H1 (cell line): Measurements from ENCODE around the gene EDC3. TPM values are rescaled to one million over a fixed set of nuclear protein-coding genes. Genes with fewer than 3 reads are reported as not detected.
A peak's percentile ranks its signal among the peaks of the same experiment; 100 is the strongest.

Source experiments
- CTCF ChIA-PET: fragments of 300-600 bp; sonication (Branson Sonifier 250); formaldehyde crosslinking; loops from one replicate; lab custom pipeline; 2021; ENCODE audit not compliant: partially characterized antibody; lab: Charles Lee
- POLR2A ChIA-PET: fragments of 300-600 bp; sonication (Branson Sonifier 250); formaldehyde crosslinking; loops from one replicate; lab custom pipeline; 2021; ENCODE audit warnings: inconsistent platforms; ENCODE audit not compliant: partially characterized antibody; lab: Charles Lee
- DNase-seq, 2 experiments: peaks; one replicate each; pipeline versions ENCODE4 v3.0.0 to v3.0.0-alpha.2; 2010 to 2022; ENCODE audit warnings: low spot score in 2 of 2, low read depth in 1 of 2, mixed read lengths in 1 of 2
- FAIRE-seq: peaks from 2 replicates; lab custom pipeline; 2011; peaks lifted over from hg19 to GRCh38; lab: Jason Lieb, UNC
- H2AFZ ChIP-seq: 2 replicates; pipeline ENCODE4 v1.8.1; 2012; ENCODE audit warnings: low read length, inconsistent platforms
- H2AK5ac ChIP-seq: 2 replicates; pipeline ENCODE4 v1.6.1; 2013; ENCODE audit warnings: low read depth, low read length
- H2BK120ac ChIP-seq: replicated peaks from 2 replicates; pipeline ENCODE3; 2013; ENCODE audit warnings: low read depth, low read length, inconsistent platforms
- H2BK12ac ChIP-seq: 2 replicates; pipeline ENCODE4 v1.6.1; 2013; ENCODE audit warnings: low read depth, low read length
- H2BK15ac ChIP-seq: 2 replicates; pipeline ENCODE4 v1.6.1; 2013; ENCODE audit warnings: low read length
- H2BK20ac ChIP-seq: 2 replicates; pipeline ENCODE4 v1.6.1; 2013; ENCODE audit warnings: low read length
- H2BK5ac ChIP-seq: 2 replicates; pipeline ENCODE4 v1.6.1; 2013; ENCODE audit warnings: low read depth, low read length
- H3K14ac ChIP-seq: 2 replicates; pipeline ENCODE4 v1.6.1; 2013; ENCODE audit warnings: inconsistent platforms; ENCODE audit not compliant: insufficient read length
- H3K18ac ChIP-seq: 2 replicates; pipeline ENCODE4 v1.6.1; 2013; ENCODE audit warnings: low read length; ENCODE audit errors: extremely low read depth
- H3K23ac ChIP-seq: 2 replicates; pipeline ENCODE4 v1.6.1; 2013; ENCODE audit warnings: inconsistent platforms; ENCODE audit not compliant: insufficient read length
- H3K23me2 ChIP-seq: 2 replicates; pipeline ENCODE4 v1.6.1; 2013; ENCODE audit warnings: low read depth, low read length
- H3K27ac ChIP-seq: 2 replicates; pipeline ENCODE4 v1.6.1; 2011; ENCODE audit warnings: low read depth, low read length, inconsistent platforms
- H3K27me3 ChIP-seq, 4 experiments: replicated peaks in 1 of 4; 1 replicate in 1 of 4; 2 replicates in 3 of 4; pipeline versions ENCODE4 v1.6.1 to v1.8.1; 2011 to 2013; ENCODE audit warnings: low read length in 3 of 4, mild to moderate bottlenecking in 3 of 4, inconsistent platforms in 2 of 4, mixed read lengths in 2 of 4, moderate library complexity in 1 of 4; ENCODE audit not compliant: control insufficient read depth in 3 of 4, insufficient read depth in 3 of 4; ENCODE audit errors: extremely low read depth in 1 of 4
- H3K36me3 ChIP-seq, 4 experiments: 2 replicates each; pipeline versions ENCODE4 v1.6.1 to v1.8.1; 2011 to 2013; ENCODE audit warnings: mild to moderate bottlenecking in 4 of 4, low read length in 3 of 4, moderate library complexity in 2 of 4, control low read depth in 1 of 4, inconsistent platforms in 1 of 4; ENCODE audit not compliant: insufficient read depth in 4 of 4, control insufficient read depth in 2 of 4
- H3K4ac ChIP-seq: replicated peaks from 2 replicates; pipeline ENCODE3; 2013; ENCODE audit warnings: low read length, low read depth, mixed read lengths, inconsistent platforms; ENCODE audit not compliant: insufficient read length
- H3K4me1 ChIP-seq, 4 experiments: replicated peaks in 1 of 4; 1 replicate in 1 of 4; 2 replicates in 3 of 4; pipeline versions ENCODE4 v1.6.1 to v1.8.1; 2011 to 2013; ENCODE audit warnings: low read length in 3 of 4, inconsistent platforms in 2 of 4, mixed read lengths in 1 of 4; ENCODE audit not compliant: insufficient read depth in 4 of 4, control insufficient read depth in 3 of 4
- H3K4me2 ChIP-seq, 2 experiments: 2 replicates each; pipeline versions ENCODE4 v1.6.1 to v1.8.1; 2011 to 2013; ENCODE audit warnings: low read depth in 2 of 2, low read length in 2 of 2, control low read depth in 1 of 2, inconsistent platforms in 1 of 2, mild to moderate bottlenecking in 1 of 2; ENCODE audit not compliant: insufficient read depth in 1 of 2
- H3K4me3 ChIP-seq, 4 experiments: fragments of 200-600, 300-600 bp in 1 of 4; sonication (generic), shearing (Covaris generic), sonication (Bioruptor Twin) in 1 of 4; 2 replicates each; pipeline versions ENCODE4 v1.5.1 to v1.8.1; 2011 to 2016; ENCODE audit warnings: low read length in 4 of 4, low read depth in 3 of 4, control low read depth in 2 of 4, inconsistent platforms in 2 of 4, mild to moderate bottlenecking in 2 of 4, mixed read lengths in 1 of 4, moderate library complexity in 1 of 4; ENCODE audit not compliant: insufficient read depth in 2 of 4; ENCODE audit errors: extremely low read depth in 1 of 4
- H3K56ac ChIP-seq: replicated peaks from 2 replicates; pipeline ENCODE3; 2013; ENCODE audit warnings: low read depth, mild to moderate bottlenecking, mixed read lengths, low read length, inconsistent platforms; ENCODE audit not compliant: insufficient read length
- H3K79me1 ChIP-seq: 2 replicates; pipeline ENCODE4 v1.6.1; 2013; ENCODE audit warnings: low read depth, low read length, control low read depth
- H3K79me2 ChIP-seq, 2 experiments: 2 replicates each; pipeline versions ENCODE4 v1.6.1 to v1.8.1; 2012 to 2013; ENCODE audit warnings: low read length in 2 of 2, mild to moderate bottlenecking in 2 of 2, inconsistent platforms in 1 of 2; ENCODE audit not compliant: insufficient read depth in 2 of 2, control insufficient read depth in 1 of 2
- H3K9ac ChIP-seq, 4 experiments: replicated peaks in 1 of 4; 1 replicate in 1 of 4; 2 replicates in 3 of 4; pipeline versions ENCODE4 v1.6.1 to v1.8.1; 2011 to 2013; ENCODE audit warnings: low read depth in 3 of 4, low read length in 3 of 4, control low read depth in 2 of 4, mild to moderate bottlenecking in 2 of 4, moderate library complexity in 2 of 4, inconsistent platforms in 1 of 4; ENCODE audit errors: extremely low read depth in 1 of 4
- H3K9me3 ChIP-seq, 2 experiments: 2 replicates each; pipeline versions ENCODE4 v1.6.1 to v1.8.1; 2012 to 2013; ENCODE audit warnings: mild to moderate bottlenecking in 2 of 2, moderate library complexity in 2 of 2, control low read depth in 1 of 2, inconsistent platforms in 1 of 2, low read depth in 1 of 2, low read length in 1 of 2, mixed read lengths in 1 of 2; ENCODE audit not compliant: insufficient read depth in 2 of 2
- H4K20me1 ChIP-seq, 2 experiments: replicated peaks in 1 of 2; 2 replicates each; pipeline versions ENCODE3 to v1.8.1; 2011 to 2013; ENCODE audit warnings: inconsistent platforms in 2 of 2, low read length in 2 of 2, mild to moderate bottlenecking in 1 of 2; ENCODE audit not compliant: insufficient read depth in 2 of 2, control insufficient read depth in 1 of 2
- H4K5ac ChIP-seq: 2 replicates; pipeline ENCODE4 v1.6.1; 2013; ENCODE audit warnings: low read length, low read depth, mixed read lengths, inconsistent platforms; ENCODE audit not compliant: insufficient read length
- H4K8ac ChIP-seq: 2 replicates; pipeline ENCODE4 v1.8.0; 2013; ENCODE audit warnings: mild to moderate bottlenecking, moderate library complexity, low read length, inconsistent platforms; ENCODE audit not compliant: insufficient read depth; ENCODE audit errors: extremely low read depth
- H4K91ac ChIP-seq: replicated peaks from 2 replicates; pipeline ENCODE3; 2013; ENCODE audit warnings: low read length, mixed read lengths, inconsistent platforms; ENCODE audit not compliant: insufficient read length
- E2F6 ChIP-seq: IDR thresholded peaks from 2 replicates; pipeline ENCODE4 v1.6.1; 2012; ENCODE audit warnings: inconsistent platforms
- GABPA ChIP-seq: IDR thresholded peaks from 2 replicates; pipeline ENCODE4 v1.6.1; 2011; ENCODE audit warnings: mild to moderate bottlenecking, low read length, moderate library complexity, borderline replicate concordance; ENCODE audit not compliant: insufficient read depth
- HDAC6 ChIP-seq: IDR thresholded peaks from one replicate; pipeline ENCODE4 v1.7.1; 2012; ENCODE audit warnings: low read depth, mild to moderate bottlenecking, inconsistent platforms, low read length, moderate library complexity
- JUND ChIP-seq: IDR thresholded peaks from 2 replicates; pipeline ENCODE4 v1.6.1; 2011; ENCODE audit warnings: mild to moderate bottlenecking, improper control_type of control experiment, low read length
- RFX5 ChIP-seq: IDR thresholded peaks from 2 replicates; pipeline ENCODE4 v1.6.1; 2011; ENCODE audit warnings: low read depth, low read length, improper control_type of control experiment, borderline replicate concordance
- SAP30 ChIP-seq: fragments of 300-600 bp; sonication (generic); IDR thresholded peaks from 2 replicates; pipeline ENCODE4 v1.7.1; 2012; ENCODE audit warnings: low read length, moderate library complexity, mild to moderate bottlenecking, inconsistent platforms; ENCODE audit not compliant: insufficient read depth, insufficient replicate concordance
- SP2 ChIP-seq: IDR thresholded peaks from 2 replicates; pipeline ENCODE4 v1.6.1; 2012; ENCODE audit warnings: mild to moderate bottlenecking, low read length, inconsistent platforms
- WGBS, 2 experiments: shearing (Covaris generic) in 1 of 2; methylation state at CpG; one replicate each; pipeline versions ENCODE4 v1.1.6 to v1.1.7; 2013 to 2015; ENCODE audit warnings: low lambda C conversion rate in 2 of 2, mixed read lengths in 2 of 2, inconsistent platforms in 1 of 2, low coverage in 1 of 2, missing lambda C conversion rate in 1 of 2; ENCODE audit not compliant: insufficient replicate concordance in 2 of 2, insufficient coverage in 1 of 2, insufficient read length in 1 of 2; ENCODE audit errors: extremely low coverage in 1 of 2, missing lambda C conversion rate in 1 of 2; 5-methylcytosine and 5-hydroxymethylcytosine counted together
- long read RNA-seq, 2 experiments: library from RNA in 1 of 2; library from capped mRNA in 1 of 2; stranded (forward); transcript quantifications; one replicate each; pipeline ENCODE4 v2.0.0, GENCODE V29; 2021; ENCODE audit warnings: inconsistent platforms in 1 of 2
- polyA minus RNA-seq, 3 experiments: library from RNA; depleted of rRNA, polyadenylated mRNA; stranded (reverse); fragments of >200 nt; gene quantifications; 1 replicate in 2 of 3; 2 replicates in 1 of 3; pipeline ENCODE4 v1.2.3, GENCODE V29; 2011
- polyA plus RNA-seq, 7 experiments: library from polyadenylated mRNA; depleted of rRNA in 3 of 7; stranded (reverse) in 5 of 7; unstranded in 2 of 7; fragments of >200 nt in 5 of 7; fragments of 200-250 nt in 2 of 7; gene quantifications; 1 replicate in 5 of 7; 2 replicates in 1 of 7; 4 replicates in 1 of 7; pipeline versions ENCODE4 v1.2.1 to v1.2.3, GENCODE V29; 2011 to 2013; ENCODE audit warnings: missing spikeins in 2 of 7, mixed read lengths in 2 of 7
- total RNA-seq: library from RNA; stranded (reverse); fragmentation: NEBNext Ultra II Directional; extraction: Animal tissue kit (Norgen Biotek cat#: 25700); gene quantifications from 2 replicates; pipeline ENCODE4 v1.2.1, GENCODE V29; 2021

Gene EDC3
- total RNA-seq = 49.1 and 50.8 TPM in 2 replicates
- polyA plus RNA-seq (2011; rRNA removed) = 45.0 and 48.2 TPM in 2 replicates
- 38.7 TPM for polyA plus RNA-seq (2011; cell fraction: cytosol; rRNA removed)
- 54.5 TPM for polyA plus RNA-seq (2011; cell fraction: nucleus; rRNA removed)
- 34.0 to 39.2 TPM (median 36.6 TPM) in 4 replicates for polyA plus RNA-seq (2012, experiment 1 of 2)
- 32.2 TPM for polyA plus RNA-seq (2012, experiment 2 of 2)
- polyA plus RNA-seq (2013, experiment 1 of 2) = 25.6 TPM
- 27.2 TPM for polyA plus RNA-seq (2013, experiment 2 of 2)
- 108 and 138 TPM in 2 replicates for polyA minus RNA-seq (2011; rRNA and poly(A)+ RNA removed)
- polyA minus RNA-seq (2011; cell fraction: cytosol; rRNA and poly(A)+ RNA removed) = 39.6 TPM
- 57.2 TPM for polyA minus RNA-seq (2011; cell fraction: nucleus; rRNA and poly(A)+ RNA removed)
- long read RNA-seq, experiment 1, partial matches to known transcripts = 6 of 32 reads
- long read RNA-seq, experiment 1, other reads (novel, unspliced or antisense) = 16 of 32 reads
- long read RNA-seq, experiment 2, transcript EDC3-201 (7 exons, 3,763 nt) = major isoform, 13 of 30 reads
- long read RNA-seq, experiment 2, partial matches to known transcripts = 7 of 30 reads
- long read RNA-seq, experiment 2, other reads (novel, unspliced or antisense) = 5 of 30 reads

- Histone ChIP-seq H3K14ac (no peak within 1 kb of the TSS), H2BK15ac (no peak within 1 kb of the TSS), H2BK120ac (no peak within 1 kb of the TSS), H2BK20ac (no peak within 1 kb of the TSS), H4K91ac (peak within 1 kb of the TSS; percentile 49), H3K9ac (peak within 1 kb of the TSS; percentile 86 to 96 (median 90)), H3K4me2 (peak within 1 kb of the TSS; percentile 59 to 95), H2BK12ac (0 out of 2 replicates have a peak within 1 kb of the TSS, but pooled peaks have one; percentile 39), H4K5ac (peak within 1 kb of the TSS; percentile 73), H3K56ac (peak within 1 kb of the TSS; percentile 59), H2AK5ac (peak within 1 kb of the TSS; percentile 83; the same call in 1 of the 2 replicates), H3K9me3 (no peaks in the 10 kb centered on the region), H3K18ac (0 out of 2 replicates have a peak within 1 kb of the TSS, but pooled peaks have one; percentile 65), H3K4me1 (peaks cover 0 to 5% (median 3%) of the 10 kb centered on the region in 4 experiments; a peak in 4 of 7 replicates), H3K23me2 (peaks cover 5% of the 10 kb centered on the region), H3K23ac (no peak within 1 kb of the TSS), H3K27me3 (no peaks in the 10 kb centered on the region; a peak in 3 of 7 replicates), H4K8ac (peak within 1 kb of the TSS; percentile 99), H3K4me3 (peak within 1 kb of the TSS; percentile 82 to 97 (median 92)), H2AFZ (peak within 1 kb of the TSS; percentile 93), H3K27ac (peak within 1 kb of the TSS; percentile 76), H3K4ac (peak within 1 kb of the TSS; percentile 34), H2BK5ac (peak within 1 kb of the TSS; percentile 73), H3K36me3 (no peaks in the 10 kb centered on the region), H3K79me2 (peaks cover 21 to 46% of the 10 kb centered on the region in 2 experiments), H4K20me1 (peaks cover 0 to 4% of the 10 kb centered on the region in 2 experiments), H3K79me1 (peaks cover 2% of the 10 kb centered on the region; the same call in 1 of the 2 replicates)
- FAIRE-seq (no peak), DNase-seq (peak; percentile 33 to 95)
- 2% methylated on average over 45 of the region's 46 CpGs; no CpG with 5 or more reads in 1 of the 2 experiments for WGBS, 2 experiments
- CTCF ChIA-PET = interaction anchor here (0.7 to 2.1 kb wide), 8 partner anchors 10 to 83 kb away, joined by 3 to 9 read pairs (median 4); partner anchors contain the start of gene CYP1A1
- POLR2A ChIA-PET = interaction anchor here (0.6 to 3.1 kb wide), 12 partner anchors 12 to 240 kb away, joined by 3 to 12 read pairs (median 4); partner anchors contain the start of gene CYP1A1
- TF ChIP-seq SAP30 = peak; percentile 98
- no peak for TF ChIP-seq HDAC6
- TF ChIP-seq SP2 = no peak
- TF ChIP-seq RFX5 = no peak
- no peak; the same call in 1 of the 2 replicates for TF ChIP-seq JUND
- TF ChIP-seq GABPA = peak; percentile 95
- TF ChIP-seq E2F6 = no peak
Measured at GRCh38 chr15:74695597-74696397, at the start of gene EDC3. EDC3 (minus strand) TSS chr15:74696024; CDS start chr15:74675124, 20,900 bp downstream.
